WTC11 (cell line): Measurements from ENCODE around the gene ZBTB44.

Experiments used
- SP1 ChIP-seq: sonication (generic); formaldehyde crosslinking; conservative IDR thresholded peaks from 2 replicates; pipeline ENCODE4 v1.8.1; 2022; ENCODE audit warnings: missing genetic modification reagents
- ZNF263 ChIP-seq: sonication (generic); formaldehyde crosslinking; IDR thresholded peaks from 2 replicates; pipeline ENCODE4 v1.8.1; 2022; ENCODE audit warnings: low read depth, mild to moderate bottlenecking, moderate library complexity, missing genetic modification reagents
- ZNF512 ChIP-seq: sonication (generic); formaldehyde crosslinking; IDR thresholded peaks from 2 replicates; pipeline ENCODE4 v1.8.1; 2022; ENCODE audit warnings: missing genetic modification reagents, borderline replicate concordance

GRCh38 chr11:130344841-130345240 lies 30.1 kb upstream of the ZBTB44 start:
- TF ChIP-seq ZNF512 (no peak), ZNF263 (no peak), SP1 (CRISPR knock-in tag) (no peak)
